Measurements from ENCODE around the gene DUSP2.

DUSP2 gene

GRCh38 chr2:96111257-96111640 is 34.0 kb downstream of the DUSP2 start:
- in situ Hi-C loops (cut with HindIII; ENCODE audit: low sequenced_read_pairs): no loop called here
- TF ChIP-seq, protein P1, sequence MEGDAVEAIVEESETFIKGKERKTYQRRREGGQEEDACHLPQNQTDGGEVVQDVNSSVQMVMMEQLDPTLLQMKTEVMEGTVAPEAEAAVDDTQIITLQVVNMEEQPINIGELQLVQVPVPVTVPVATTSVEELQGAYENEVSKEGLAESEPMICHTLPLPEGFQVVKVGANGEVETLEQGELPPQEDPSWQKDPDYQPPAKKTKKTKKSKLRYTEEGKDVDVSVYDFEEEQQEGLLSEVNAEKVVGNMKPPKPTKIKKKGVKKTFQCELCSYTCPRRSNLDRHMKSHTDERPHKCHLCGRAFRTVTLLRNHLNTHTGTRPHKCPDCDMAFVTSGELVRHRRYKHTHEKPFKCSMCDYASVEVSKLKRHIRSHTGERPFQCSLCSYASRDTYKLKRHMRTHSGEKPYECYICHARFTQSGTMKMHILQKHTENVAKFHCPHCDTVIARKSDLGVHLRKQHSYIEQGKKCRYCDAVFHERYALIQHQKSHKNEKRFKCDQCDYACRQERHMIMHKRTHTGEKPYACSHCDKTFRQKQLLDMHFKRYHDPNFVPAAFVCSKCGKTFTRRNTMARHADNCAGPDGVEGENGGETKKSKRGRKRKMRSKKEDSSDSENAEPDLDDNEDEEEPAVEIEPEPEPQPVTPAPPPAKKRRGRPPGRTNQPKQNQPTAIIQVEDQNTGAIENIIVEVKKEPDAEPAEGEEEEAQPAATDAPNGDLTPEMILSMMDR (IDR thresholded peaks at IDR 0.05; ENCODE audit: low read depth, low read length): no peak
- H3K4me3 ChIP-seq (ENCODE audit: low read depth, low read length): no peak overlapping the region
- no peak for DNase-seq (ENCODE audit: low read depth, low spot score)

- in situ Hi-C loops (cut with HindIII; ENCODE audit: low sequenced_read_pairs): no loop called here
- H3K4me3 ChIP-seq (ENCODE audit: low read depth, low read length): no peak overlapping the region
- TF ChIP-seq, protein P1 (IDR thresholded peaks at IDR 0.05; ENCODE audit: low read depth, low read length): no peak
- DNase-seq (ENCODE audit: low read depth, low spot score): no peak
Observed at GRCh38 chr2:96110621-96111256, 34.5 kb downstream of the DUSP2 start.

GRCh38 chr2:96109931-96110511 is 35.2 kb downstream of the DUSP2 start:
- DNase-seq (ENCODE audit: low read depth, low spot score): no peak
- in situ Hi-C loops (cut with HindIII; ENCODE audit: low sequenced_read_pairs): no loop called here
- TF ChIP-seq, protein P1 (IDR thresholded peaks at IDR 0.05; ENCODE audit: low read depth, low read length): no peak
- no peak overlapping the region for H3K4me3 ChIP-seq (ENCODE audit: low read depth, low read length)

- no peak for DNase-seq (ENCODE audit: low read depth, low spot score)
- in situ Hi-C loops (cut with HindIII; ENCODE audit: low sequenced_read_pairs): no loop called here
- TF ChIP-seq, protein P1 (IDR thresholded peaks at IDR 0.05; ENCODE audit: low read depth, low read length): no peak
- no peak overlapping the region for H3K4me3 ChIP-seq (ENCODE audit: low read depth, low read length)
Observed at GRCh38 chr2:96109361-96109680, 35.9 kb downstream of the DUSP2 start.

- TF ChIP-seq, protein P1 (IDR thresholded peaks at IDR 0.05; ENCODE audit: low read depth, low read length): no peak
- DNase-seq (ENCODE audit: low read depth, low spot score): no peak
- in situ Hi-C loops (cut with HindIII; ENCODE audit: low sequenced_read_pairs): no loop called here
Observed at GRCh38 chr2:96108541-96109360, 36.5 kb downstream of the DUSP2 start.

DNA sequence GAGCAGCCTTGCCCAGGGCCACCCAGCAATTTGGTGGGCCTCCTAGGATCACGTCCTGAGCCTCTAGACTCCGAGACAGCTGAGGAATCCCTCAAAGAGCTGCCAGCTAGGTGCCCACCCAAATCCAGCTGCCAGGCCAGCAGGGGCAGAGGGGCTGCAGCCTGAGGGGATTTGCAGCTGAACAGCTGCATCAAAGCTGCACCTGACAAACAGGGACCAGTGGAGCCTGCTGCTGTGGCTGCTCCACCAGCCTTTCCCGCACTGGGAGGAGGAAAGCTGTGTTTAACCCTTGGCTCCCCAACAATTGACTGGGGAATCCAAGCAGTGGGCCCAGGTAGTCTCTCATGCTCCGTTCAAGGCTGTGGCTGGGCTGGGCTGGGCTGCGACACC is 37.1 kb downstream of the DUSP2 start:
- TF ChIP-seq, protein P1 (IDR thresholded peaks at IDR 0.05; ENCODE audit: low read depth, low read length): no peak
- no peak overlapping the region for H3K4me3 ChIP-seq (ENCODE audit: low read depth, low read length)
- in situ Hi-C loops (cut with HindIII; ENCODE audit: low sequenced_read_pairs): no loop called here
- DNase-seq (ENCODE audit: low read depth, low spot score): no peak

More at GRCh38 chr2:96108541-96109360, 36.5 kb downstream of the DUSP2 start:
- H3K4me3 ChIP-seq (ENCODE audit: low read depth, low read length): no peak overlapping the region

Measured in astrocyte of the spinal cord (primary cell).